K562 (cell line): ENCODE results near the gene CPNE9. TPM values are rescaled to one million over a fixed set of nuclear protein-coding genes. Genes with fewer than 3 reads are reported as not detected.
A peak's percentile ranks its signal among the peaks of the same experiment; 100 is the strongest.

Experiments
- ATAC-seq: fragments of 200-7000 bp; cut with Tn5 transposase; 3 replicates; pipeline ENCODE4 v1.9.1; 2020; ENCODE audit warnings: moderate library complexity
- BruUV-seq: library from RNA; stranded (reverse); fragments of 400-500 nt; replicated peaks from 2 replicates; lab custom pipeline; 2021; lab: Mats Ljungman, UMichigan
- CTCF ChIA-PET: fragments of 300-600 bp; formaldehyde crosslinking; extraction: SDS; loops from one replicate; lab custom pipeline; 2021; ENCODE audit warnings: low intra/inter-chr PET ratio; lab: Yijun Ruan, JAX
- POLR2A ChIA-PET: fragments of 300-600, 350-650 bp; sonication (Branson Sonifier 250); formaldehyde crosslinking; extraction: SDS; loops from one replicate; lab custom pipeline; 2021; ENCODE audit warnings: antibody characterized with exemption, inconsistent platforms; lab: Yijun Ruan, JAX
- DNase-seq, 4 experiments: peaks; one replicate each; pipeline versions ENCODE4 v3.0.0 to v3.0.0-alpha.2; 2011 to 2018; ENCODE audit warnings: low spot score in 3 of 4, mixed read lengths in 3 of 4; ENCODE audit errors: extremely low read depth in 1 of 4
- FAIRE-seq: peaks from 2 replicates; lab custom pipeline; 2011; peaks lifted over from hg19 to GRCh38; lab: Jason Lieb, UNC
- H2AFZ ChIP-seq: 2 replicates; pipeline ENCODE4 v1.6.0; 2011; ENCODE audit warnings: low read depth, low read length, control low read depth, inconsistent platforms
- H3K27ac ChIP-seq: fragments of 200-600 bp; 3 replicates; pipeline ENCODE4 v1.8.0; 2011; ENCODE audit warnings: low read depth, mild to moderate bottlenecking, control low read depth, inconsistent platforms, low read length, moderate library complexity, mixed read lengths; ENCODE audit errors: extremely low read depth
- H3K27me3 ChIP-seq, 2 experiments: fragments of 300-600 bp in 1 of 2; 2 replicates in 1 of 2; 3 replicates in 1 of 2; pipeline versions ENCODE4 v1.6.0 to v1.8.0; 2011; ENCODE audit warnings: inconsistent platforms in 2 of 2, low read length in 2 of 2, mild to moderate bottlenecking in 1 of 2, mixed read lengths in 1 of 2, moderate library complexity in 1 of 2; ENCODE audit not compliant: control insufficient read depth in 2 of 2, insufficient read depth in 2 of 2
- H3K36me3 ChIP-seq: fragments of 300-600 bp; 3 replicates; pipeline ENCODE4 v1.8.0; 2011; ENCODE audit warnings: mild to moderate bottlenecking, low read length, inconsistent platforms; ENCODE audit not compliant: control insufficient read depth, insufficient read depth
- H3K4me1 ChIP-seq, 2 experiments: fragments of 200-600 bp in 1 of 2; replicated peaks in 1 of 2; 2 replicates in 1 of 2; 3 replicates in 1 of 2; pipeline versions ENCODE4 v1.5.1 to v1.8.0; 2011; ENCODE audit warnings: inconsistent platforms in 2 of 2, low read length in 2 of 2, mild to moderate bottlenecking in 1 of 2, mixed read lengths in 1 of 2, moderate library complexity in 1 of 2; ENCODE audit not compliant: control insufficient read depth in 2 of 2, insufficient read depth in 2 of 2
- H3K4me2 ChIP-seq: 2 replicates; pipeline ENCODE4 v1.6.1; 2011; ENCODE audit warnings: low read length, control low read depth, inconsistent platforms, mixed read lengths; ENCODE audit not compliant: insufficient read depth
- H3K4me3 ChIP-seq: fragments of 200-600 bp; sonication (generic), shearing (Covaris generic); 2 replicates; pipeline ENCODE4 v1.5.1; 2016; ENCODE audit warnings: control low read depth, inconsistent platforms
- H3K79me2 ChIP-seq: fragments of 200-600 bp; 3 replicates; pipeline ENCODE4 v1.8.0; 2011; ENCODE audit warnings: low read length, inconsistent platforms; ENCODE audit not compliant: control insufficient read depth, insufficient read depth
- H3K9ac ChIP-seq, 2 experiments: 2 replicates each; pipeline versions ENCODE4 v1.6.0 to v1.6.1; 2011; ENCODE audit warnings: low read depth in 2 of 2, low read length in 2 of 2, control low read depth in 1 of 2, inconsistent platforms in 1 of 2, mild to moderate bottlenecking in 1 of 2, mixed read lengths in 1 of 2; ENCODE audit not compliant: insufficient read depth in 1 of 2
- H3K9me1 ChIP-seq: one replicate; pipeline ENCODE4 v1.6.0; 2011; ENCODE audit warnings: inconsistent platforms, mild to moderate bottlenecking, low read length, moderate library complexity; ENCODE audit not compliant: control insufficient read depth, insufficient read depth
- H3K9me3 ChIP-seq: replicated peaks from 2 replicates; pipeline ENCODE4 v1.5.1; 2011; ENCODE audit warnings: low read depth, low read length, inconsistent platforms; ENCODE audit not compliant: control insufficient read depth, insufficient read depth
- H4K20me1 ChIP-seq: replicated peaks from 2 replicates; pipeline ENCODE4 v1.6.1; 2011; ENCODE audit warnings: low read length, inconsistent platforms, mixed read lengths; ENCODE audit not compliant: control insufficient read depth, insufficient read depth
- ATF3 ChIP-seq, 2 experiments: fragments of 450-650 bp in 1 of 2; sonication (generic) in 1 of 2; formaldehyde crosslinking in 1 of 2; IDR thresholded peaks in 1 of 2; conservative IDR thresholded peaks in 1 of 2; 2 replicates each; pipeline versions ENCODE4 v1.6.1 to v1.8.1; 2016 to 2023; ENCODE audit warnings: mild to moderate bottlenecking in 2 of 2, moderate library complexity in 2 of 2, inconsistent platforms in 1 of 2, missing genetic modification reagents in 1 of 2
- FOXJ2 ChIP-seq: fragments of 200-800 bp; sonication (Bioruptor generic); IDR thresholded peaks from 2 replicates; pipeline ENCODE4 v1.6.1; 2016; ENCODE audit warnings: missing genetic modification characterization, missing compliant biosample characterization
- FOXM1 ChIP-seq, 2 experiments: fragments of 450-650 bp in 1 of 2; sonication (generic) in 1 of 2; formaldehyde crosslinking in 1 of 2; IDR thresholded peaks; 2 replicates each; pipeline versions ENCODE4 v1.6.1 to v1.9.0; 2017 to 2022; ENCODE audit warnings: low read depth in 2 of 2, mild to moderate bottlenecking in 2 of 2, missing genetic modification reagents in 1 of 2, moderate library complexity in 1 of 2
- GTF3C2 ChIP-seq: IDR thresholded peaks from 3 replicates; pipeline ENCODE4 v1.6.1; 2011; ENCODE audit warnings: borderline replicate concordance, mild to moderate bottlenecking, moderate library complexity; ENCODE audit not compliant: insufficient read length; ENCODE audit errors: extremely low read depth
- KLF1 ChIP-seq: fragments of 450-650 bp; IDR thresholded peaks from 2 replicates; pipeline ENCODE4 v1.6.1; 2016; ENCODE audit warnings: missing genetic modification characterization, missing compliant biosample characterization
- NBN ChIP-seq: fragments of 450-650 bp; IDR thresholded peaks from 2 replicates; pipeline ENCODE4 v1.6.1; 2016; ENCODE audit warnings: low read depth, mild to moderate bottlenecking
- NFIC ChIP-seq: fragments of 450-650 bp; IDR thresholded peaks from 2 replicates; pipeline ENCODE4 v1.6.1; 2017; ENCODE audit warnings: mild to moderate bottlenecking, inconsistent platforms
- PURB ChIP-seq: sonication (generic); formaldehyde crosslinking; IDR thresholded peaks from 2 replicates; pipeline ENCODE4 v1.9.0; 2021; ENCODE audit warnings: low read depth, mild to moderate bottlenecking, missing genetic modification reagents
- RCOR1 ChIP-seq, 2 experiments: IDR thresholded peaks; 2 replicates each; pipeline ENCODE4 v1.6.1; 2012; ENCODE audit warnings: low read depth in 2 of 2, low read length in 2 of 2, borderline replicate concordance in 1 of 2, improper control_type of control experiment in 1 of 2
- SMAD3 ChIP-seq: fragments of 450-650 bp; formaldehyde crosslinking; conservative IDR thresholded peaks from 2 replicates; pipeline ENCODE4 v1.4.0; 2020; ENCODE audit warnings: mild to moderate bottlenecking
- SMARCC2 ChIP-seq: fragments of 450-650 bp; IDR thresholded peaks from 2 replicates; pipeline ENCODE4 v1.6.1; 2017; ENCODE audit warnings: antibody characterized with exemption, moderate library complexity, mild to moderate bottlenecking, low read depth
- TGIF2 ChIP-seq: sonication (generic); formaldehyde crosslinking; IDR thresholded peaks from 2 replicates; pipeline ENCODE4 v1.8.1; 2022; ENCODE audit warnings: mild to moderate bottlenecking, missing genetic modification reagents, moderate library complexity
- YY1 ChIP-seq, 3 experiments: IDR thresholded peaks; 2 replicates each; pipeline ENCODE4 v1.6.1; 2011; ENCODE audit warnings: low read length in 2 of 3, mild to moderate bottlenecking in 2 of 3, moderate library complexity in 2 of 3, borderline replicate concordance in 1 of 3, control low read depth in 1 of 3, low read depth in 1 of 3; ENCODE audit not compliant: insufficient read depth in 3 of 3, insufficient replicate concordance in 2 of 3, control insufficient read depth in 1 of 3, insufficient read length in 1 of 3; ENCODE audit errors: extremely low read depth in 1 of 3
- ZNF143 ChIP-seq: sonication (generic); formaldehyde crosslinking; IDR thresholded peaks from 2 replicates; pipeline ENCODE4 v1.9.0; 2022; ENCODE audit warnings: mild to moderate bottlenecking, missing genetic modification reagents
- WGBS: fragments of 100-300 bp; shearing (Covaris generic); methylation state at CpG from one replicate; pipeline ENCODE4 v1.1.6; 2016; ENCODE audit warnings: low coverage, mixed read lengths; ENCODE audit not compliant: insufficient coverage; ENCODE audit errors: missing lambda C conversion rate; 5-methylcytosine and 5-hydroxymethylcytosine counted together
- in situ Hi-C: fragments of 300-500 bp; cut with MboI; formaldehyde crosslinking; loops from 4 replicates; pipeline ENCODE4 v1.15.0; 2018; ENCODE audit warnings: inconsistent platforms, mixed read lengths
- intact Hi-C: fragments of 100-400 bp; cut with micrococcal nuclease; formaldehyde crosslinking; loops from 2 replicates; pipeline ENCODE4 v1.14.2; 2022
- polyA plus RNA-seq, 8 experiments: library from polyadenylated mRNA; depleted of rRNA in 4 of 8; stranded (reverse) in 5 of 8; unstranded in 3 of 8; fragments of >200 nt; fragmentation: Nextera tagmentation in 2 of 8; fragmentation: Illumina TruSeq in 1 of 8; extraction: Ambion mirVana in 2 of 8; extraction: Trizol in 1 of 8; gene quantifications; 2 replicates each; pipeline versions ENCODE4 v1.2.1 to v1.2.3, GENCODE V29; 2011 to 2014; ENCODE audit warnings: inconsistent platforms in 1 of 8, missing spikeins in 1 of 8
- total RNA-seq, 7 experiments: library from RNA; depleted of rRNA in 6 of 7; stranded (reverse); fragments of >200 nt in 6 of 7; fragmentation: Illumina TruSeq in 2 of 7; extraction: Trizol in 2 of 7; gene quantifications; 2 replicates each; pipeline versions ENCODE4 v1.2.1 to v1.2.3, GENCODE V29; 2011 to 2021; ENCODE audit warnings: low replicate concordance in 1 of 7
- TF ChIP-seq, protein P1 (sequence below): sonication (generic); formaldehyde crosslinking; IDR thresholded peaks from 2 replicates; pipeline ENCODE4 v1.8.0; 2022; ENCODE audit warnings: missing genetic modification reagents, mild to moderate bottlenecking, borderline replicate concordance

Gene CPNE9
- total and polyA plus RNA-seq, 9 of the 15 experiments (the other 6 are each of a cell fraction or from before 2014, with no cell fraction given) = 0.22 to 0.56 (median 0.29) TPM; not detected in 3

DNA sequence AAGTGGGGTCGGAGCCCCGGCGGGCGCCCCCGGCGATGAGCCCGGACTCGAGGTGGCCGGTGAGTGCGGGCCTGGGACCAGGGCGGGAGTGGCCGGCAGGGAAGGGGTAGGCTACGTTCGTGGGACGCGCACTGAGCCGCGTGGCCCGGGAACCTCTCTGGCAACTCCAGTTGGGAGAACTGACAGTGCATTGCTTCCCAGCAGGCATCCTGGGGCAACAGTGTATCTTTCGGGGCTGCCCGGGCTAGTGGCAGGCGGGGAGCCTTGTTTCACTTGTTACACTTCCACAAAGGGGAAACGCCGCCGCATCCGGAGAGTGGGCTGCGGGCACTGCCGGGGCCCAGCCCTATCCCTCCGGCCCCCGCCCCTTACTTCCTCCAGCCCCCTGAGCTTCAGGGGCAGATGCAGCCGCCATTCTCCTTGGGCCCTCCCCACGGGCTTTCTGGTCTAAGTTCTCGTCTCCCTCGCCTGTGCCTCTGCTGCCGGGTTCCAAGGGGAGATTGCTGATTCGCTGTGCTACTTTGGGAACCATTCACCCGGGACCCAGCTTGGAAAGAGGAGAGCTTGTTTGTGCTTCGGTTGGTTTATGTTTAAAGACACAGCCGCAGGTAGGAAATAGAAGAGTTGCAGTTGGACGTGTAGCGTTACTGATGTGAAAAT lies 28.6 kb downstream of the CPNE9 start:
- peaks cover 43% of the 10 kb centered on the region for H3K36me3 ChIP-seq
- H2AFZ ChIP-seq = peak overlapping the region; percentile 100
- no peaks in the 10 kb centered on the region for H3K9me3 ChIP-seq
- intact Hi-C loops (no loop called here), in situ Hi-C loops (no loop called here)
- H3K9ac ChIP-seq = peak overlapping the region; percentile 99 to 100
- BruUV-seq = no TSS peak
- peaks cover 50% of the 10 kb centered on the region for H3K79me2 ChIP-seq
- H3K4me1 ChIP-seq = peaks cover 28 to 29% of the 10 kb centered on the region in 2 experiments
- peak overlapping the region; percentile 93 for H3K4me3 ChIP-seq
- WGBS = 1% methylated on average over 33 of the region's 41 CpGs
- no peaks in the 10 kb centered on the region for H3K27me3 ChIP-seq
- H4K20me1 ChIP-seq = peaks cover 18% of the 10 kb centered on the region
- ATAC-seq = peak; percentile 54
- CTCF ChIA-PET = no interaction called here
- peak overlapping the region; percentile 100 for H3K27ac ChIP-seq
- POLR2A ChIA-PET = interaction anchor here (0.6 to 5.9 kb wide), 18 partner anchors 7 to 588 kb away, joined by 3 to 60 read pairs (median 4); partner anchors contain the start of genes ARPC4, OGG1, SEC13 and THUMPD3
- H3K9me1 ChIP-seq = no peaks in the 10 kb centered on the region
- DNase-seq = peak; percentile 39 to 64 (median 64)
- H3K4me2 ChIP-seq = peak overlapping the region; percentile 91
- no peak for FAIRE-seq
- TF ChIP-seq FOXM1 (IDR thresholded peaks at IDR 0.05; ENCODE audit: low read depth) (no peak), FOXM1 (CRISPR knock-in tag; IDR thresholded peaks at IDR 0.05; ENCODE audit: low read depth) (no peak; the same call in 1 of the 2 replicates), FOXJ2 (tag) (no peak), ATF3 (IDR thresholded peaks at IDR 0.05) (no peak), ATF3 (CRISPR knock-in tag; conservative IDR thresholded peaks at IDR 0.05) (0 out of 2 replicates have a peak, but pooled peaks have one; percentile 19), TGIF2 (peak; percentile 42; the same call in 1 of the 2 replicates), NBN (no peak), NFIC (no peak), SMAD3 (CRISPR knock-in tag) (no peak), SMARCC2 (no peak), ZNF143 (0 out of 2 replicates have a peak, but pooled peaks have one; percentile 47), KLF1 (tag) (no peak), RCOR1 (IDR thresholded peaks at IDR 0.05; ENCODE audit: borderline replicate concordance in 1 of 2, low read depth in 2 of 2, low read length in 2 of 2) (no peak), YY1 (IDR thresholded peaks at IDR 0.05; ENCODE audit: borderline replicate concordance in 1 of 3, control insufficient read depth in 1 of 3, extremely low read depth in 1 of 3, insufficient read depth in 3 of 3, insufficient read length in 1 of 3, insufficient replicate concordance in 2 of 3, low read depth in 1 of 3, low read length in 2 of 3) (peak in 1 of 3 experiments; percentile 49), GTF3C2 (no peak), PURB (CRISPR knock-in tag) (no peak)
- TF ChIP-seq, protein P1, sequence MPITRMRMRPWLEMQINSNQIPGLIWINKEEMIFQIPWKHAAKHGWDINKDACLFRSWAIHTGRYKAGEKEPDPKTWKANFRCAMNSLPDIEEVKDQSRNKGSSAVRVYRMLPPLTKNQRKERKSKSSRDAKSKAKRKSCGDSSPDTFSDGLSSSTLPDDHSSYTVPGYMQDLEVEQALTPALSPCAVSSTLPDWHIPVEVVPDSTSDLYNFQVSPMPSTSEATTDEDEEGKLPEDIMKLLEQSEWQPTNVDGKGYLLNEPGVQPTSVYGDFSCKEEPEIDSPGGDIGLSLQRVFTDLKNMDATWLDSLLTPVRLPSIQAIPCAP (CRISPR knock-in tag) = 0 out of 2 replicates have a peak, but pooled peaks have one; percentile 52
